ENCODE results near the gene PDK2. TPM values are rescaled to one million over a fixed set of nuclear protein-coding genes. Genes with fewer than 3 reads are reported as not detected.

The PDK2 gene
- total and polyA plus RNA-seq, 2 donors (not counting 1 experiment from before 2014, with no cell fraction given), result 19.2 to 41.0 TPM

GRCh38 chr17:50132104-50132794, 37.1 kb downstream of the PDK2 start:
- TF ChIP-seq EZH2 (IDR thresholded peaks at IDR 0.05; ENCODE audit: low read length, missing control alignments), result no peak
- no peak for TF ChIP-seq CTCF (conservative IDR thresholded peaks at IDR 0.05 in 1 of 2, IDR thresholded peaks at IDR 0.05 in 1 of 2; ENCODE audit: low read depth in 1 of 2, low read length in 2 of 2)
- Histone ChIP-seq H3K79me2 (ENCODE audit: control insufficient read depth, insufficient read depth, low read length) (no peaks in the 10 kb centered on the region), H3K9me3 (ENCODE audit: control insufficient read depth, insufficient read depth, low read depth, low read length) (no peaks in the 10 kb centered on the region), H3K27ac (ENCODE audit: insufficient read depth, low read length) (no peak overlapping the region), H3K4me2 (ENCODE audit: extremely low read depth, insufficient read depth, low read length) (no peak overlapping the region), H3K36me3 (ENCODE audit: control insufficient read depth, insufficient read depth, low read length) (peaks cover 16% of the 10 kb centered on the region), H3K27me3 (ENCODE audit: control insufficient read depth, insufficient read depth, low read length) (no peaks in the 10 kb centered on the region), H4K20me1 (ENCODE audit: control insufficient read depth, extremely low read depth, insufficient read depth, low read length) (no peaks in the 10 kb centered on the region), H3K4me3 (replicated peaks in 1 of 4; ENCODE audit: control extremely low read depth in 1 of 4, insufficient read depth in 1 of 4, low read depth in 3 of 4, low read length in 4 of 4) (no peak overlapping the region), H2AFZ (ENCODE audit: low read length) (no peak overlapping the region), H3K9ac (ENCODE audit: insufficient read depth, low read length) (no peak overlapping the region), H3K4me1 (ENCODE audit: control insufficient read depth, extremely low read depth, insufficient read depth, low read length) (peaks cover 14% of the 10 kb centered on the region)
- DNase-seq (ENCODE audit: low read depth in 2 of 2), result no peak

- H3K36me3 ChIP-seq (ENCODE audit: control insufficient read depth, insufficient read depth, low read length), result peaks cover 22% of the 10 kb centered on the region
- H4K20me1 ChIP-seq (ENCODE audit: control insufficient read depth, extremely low read depth, insufficient read depth, low read length), result no peaks in the 10 kb centered on the region
- no peak overlapping the region for H2AFZ ChIP-seq (ENCODE audit: low read length)
- peak overlapping the region; percentile 8 for H3K4me2 ChIP-seq (ENCODE audit: extremely low read depth, insufficient read depth, low read length)
- TF ChIP-seq EZH2 (IDR thresholded peaks at IDR 0.05; ENCODE audit: low read length, missing control alignments), result no peak
- TF ChIP-seq CTCF (conservative IDR thresholded peaks at IDR 0.05 in 1 of 2, IDR thresholded peaks at IDR 0.05 in 1 of 2; ENCODE audit: low read depth in 1 of 2, low read length in 2 of 2), result no peak
- no peaks in the 10 kb centered on the region for H3K27me3 ChIP-seq (ENCODE audit: control insufficient read depth, insufficient read depth, low read length)
- H3K9me3 ChIP-seq (ENCODE audit: control insufficient read depth, insufficient read depth, low read depth, low read length), result no peaks in the 10 kb centered on the region
- H3K79me2 ChIP-seq (ENCODE audit: control insufficient read depth, insufficient read depth, low read length), result no peaks in the 10 kb centered on the region
- peak overlapping the region; percentile 19 for H3K27ac ChIP-seq (ENCODE audit: insufficient read depth, low read length)
- H3K4me1 ChIP-seq (ENCODE audit: control insufficient read depth, extremely low read depth, insufficient read depth, low read length), result peaks cover 14% of the 10 kb centered on the region
- no peak overlapping the region for H3K9ac ChIP-seq (ENCODE audit: insufficient read depth, low read length)
- DNase-seq (ENCODE audit: low read depth in 2 of 2), result peak; percentile 48 to 72
- no peak overlapping the region for H3K4me3 ChIP-seq (replicated peaks in 1 of 4; ENCODE audit: control extremely low read depth in 1 of 4, insufficient read depth in 1 of 4, low read depth in 3 of 4, low read length in 4 of 4)
Observed at GRCh38 chr17:50133028-50133768, 38.0 kb downstream of the PDK2 start.

- no peak overlapping the region for H3K27ac ChIP-seq (ENCODE audit: insufficient read depth, low read length)
- no peaks in the 10 kb centered on the region for H3K27me3 ChIP-seq (ENCODE audit: control insufficient read depth, insufficient read depth, low read length)
- no peaks in the 10 kb centered on the region for H3K9me3 ChIP-seq (ENCODE audit: control insufficient read depth, insufficient read depth, low read depth, low read length)
- H4K20me1 ChIP-seq (ENCODE audit: control insufficient read depth, extremely low read depth, insufficient read depth, low read length), result no peaks in the 10 kb centered on the region
- peaks cover 14% of the 10 kb centered on the region for H3K4me1 ChIP-seq (ENCODE audit: control insufficient read depth, extremely low read depth, insufficient read depth, low read length)
- no peak overlapping the region for H3K4me2 ChIP-seq (ENCODE audit: extremely low read depth, insufficient read depth, low read length)
- H3K36me3 ChIP-seq (ENCODE audit: control insufficient read depth, insufficient read depth, low read length), result peaks cover 25% of the 10 kb centered on the region
- no peaks in the 10 kb centered on the region for H3K79me2 ChIP-seq (ENCODE audit: control insufficient read depth, insufficient read depth, low read length)
- TF ChIP-seq CTCF (conservative IDR thresholded peaks at IDR 0.05 in 1 of 2, IDR thresholded peaks at IDR 0.05 in 1 of 2; ENCODE audit: low read depth in 1 of 2, low read length in 2 of 2) (no peak), EZH2 (IDR thresholded peaks at IDR 0.05; ENCODE audit: low read length, missing control alignments) (no peak)
- H2AFZ ChIP-seq (ENCODE audit: low read length), result no peak overlapping the region
- DNase-seq (ENCODE audit: low read depth in 2 of 2), result no peak
- no peak overlapping the region for H3K4me3 ChIP-seq (replicated peaks in 1 of 4; ENCODE audit: control extremely low read depth in 1 of 4, insufficient read depth in 1 of 4, low read depth in 3 of 4, low read length in 4 of 4)
- no peak overlapping the region for H3K9ac ChIP-seq (ENCODE audit: insufficient read depth, low read length)
Observed at GRCh38 chr17:50133769-50134099, 38.6 kb downstream of the PDK2 start.

All from fibroblast of lung (primary cell).